ENCODE measurements around the gene CERS2. TPM values are rescaled to one million over a fixed set of nuclear protein-coding genes. Genes with fewer than 3 reads are reported as not detected.

CERS2 gene
- total and polyA plus RNA-seq, 2 of the 8 experiments (the other 6 are each of a cell fraction or from before 2014, with no cell fraction given): 216 to 237 TPM

- TF ChIP-seq CTCF (IDR thresholded peaks at IDR 0.05; ENCODE audit: control extremely low read depth in 1 of 3, insufficient read depth in 1 of 3, low read depth in 1 of 3, low read length in 3 of 3) (no peak), CHD1 (IDR thresholded peaks at IDR 0.05; ENCODE audit: low read depth, low read length) (no peak; the same call in 1 of the 2 replicates), SP1 (IDR thresholded peaks at IDR 0.05; ENCODE audit: low read depth, low read length) (peak; percentile 77; the same call in 1 of the 2 replicates), MAX (IDR thresholded peaks at IDR 0.05) (peak; percentile 68; the same call in 1 of the 2 replicates), BACH1 (IDR thresholded peaks at IDR 0.05; ENCODE audit: low read length) (0 out of 2 replicates have a peak, but pooled peaks have one; percentile 10), TBP (IDR thresholded peaks at IDR 0.05; ENCODE audit: low read depth, low read length) (peak; percentile 45), RAD21 (IDR thresholded peaks at IDR 0.05 in 1 of 2, conservative IDR thresholded peaks at IDR 0.05 in 1 of 2; ENCODE audit: low read depth in 2 of 2, low read length in 2 of 2) (no peak), CEBPB (IDR thresholded peaks at IDR 0.05; ENCODE audit: low read depth, low read length) (no peak), KDM1A (IDR thresholded peaks at IDR 0.05; ENCODE audit: borderline replicate concordance, low read length) (peak; percentile 50; the same call in 1 of the 2 replicates), TAF7 (optimal IDR thresholded peaks at IDR 0.05; ENCODE audit: borderline replicate concordance, low read depth, low read length) (no peak), RFX5 (IDR thresholded peaks at IDR 0.05; ENCODE audit: borderline replicate concordance, low read depth, low read length) (peak; percentile 61; the same call in 1 of the 2 replicates), EGR1 (IDR thresholded peaks at IDR 0.05; ENCODE audit: borderline replicate concordance, low read depth, low read length) (no peak), SIN3A (conservative IDR thresholded peaks at IDR 0.05 in 1 of 2, IDR thresholded peaks at IDR 0.05 in 1 of 2; ENCODE audit: low read depth in 1 of 2, low read length in 2 of 2) (peak; percentile 17 to 61; a peak in 1 of 4 replicates), TCF12 (IDR thresholded peaks at IDR 0.05; ENCODE audit: low read depth, low read length) (no peak), SP4 (IDR thresholded peaks at IDR 0.05; ENCODE audit: low read length) (no peak), KDM4A (IDR thresholded peaks at IDR 0.05; ENCODE audit: low read depth, low read length, severe bottlenecking) (peak; percentile 58), POLR2A (IDR thresholded peaks at IDR 0.05; ENCODE audit: control extremely low read depth in 1 of 2, low read depth in 2 of 2, low read length in 2 of 2) (peak in 1 of 2 experiments; percentile 35; a peak in 1 of 3 replicates), HDAC2 (IDR thresholded peaks at IDR 0.05; ENCODE audit: borderline replicate concordance in 1 of 2, low read depth in 2 of 2, low read length in 2 of 2) (0 out of 4 replicates have a peak, but pooled peaks of 1 of the 2 experiments have one; percentile 42), SIX5 (IDR thresholded peaks at IDR 0.05; ENCODE audit: low read depth, low read length) (peak; percentile 51), RBBP5 (IDR thresholded peaks at IDR 0.05; ENCODE audit: borderline replicate concordance, low read depth, low read length) (peak; percentile 86)
These were observed 33.9 kb upstream of the CERS2 start, which contains the start of gene PRUNE1 (continued) for GRCh38 chr1:151008244-151009205.

All from H1 (cell line).